Measurements from ENCODE around the gene HK3.

- no peak for TF ChIP-seq CTCF (IDR thresholded peaks at IDR 0.05; ENCODE audit: low read length)
- no peak for TF ChIP-seq EZH2 (IDR thresholded peaks at IDR 0.05; ENCODE audit: borderline replicate concordance, low read length)
Measured at GRCh38 chr5:176890455-176891330, 8.5 kb downstream of the HK3 start.

Measured in OCI-LY1 (cell line).